ENCODE data around the gene ALDH1L1. TPM values are rescaled to one million over a fixed set of nuclear protein-coding genes. Genes with fewer than 3 reads are reported as not detected.

Gene ALDH1L1
- total RNA-seq, 1 donor from 2014 or later: 36.1 TPM

GRCh38 chr3:126104742-126105605 is 75.4 kb downstream of the ALDH1L1 start:
- no peak for TF ChIP-seq CTCF (IDR thresholded peaks at IDR 0.05)
- Histone ChIP-seq H3K36me3 (peaks cover 18 to 45% of the 10 kb centered on the region in 2 donors), H3K27me3 (no peaks in the 10 kb centered on the region), H3K27ac (peak overlapping the region; percentile 96 to 98), H3K4me1 (peaks cover 18 to 35% of the 10 kb centered on the region in 2 donors), H3K4me3 (no peak overlapping the region), H3K9me3 (no peaks in the 10 kb centered on the region)
- intact Hi-C loops (cut with DNase I): loop anchor here (5.0 kb wide), 2 partner anchors 188 to 372 kb away; partner anchors contain the start of gene ZXDC
- DNase-seq (ENCODE audit: low spot score in 2 of 2): peak in 1 of 2 donors; percentile 56

- no peak for TF ChIP-seq CTCF (IDR thresholded peaks at IDR 0.05)
- intact Hi-C loops (cut with DNase I): loop anchor here (5.0 kb wide), 2 partner anchors 187 to 373 kb away; partner anchors contain the start of gene ZXDC
- DNase-seq (ENCODE audit: low spot score in 2 of 2): peak in 1 of 2 donors; percentile 59
- Histone ChIP-seq H3K9me3 (no peaks in the 10 kb centered on the region), H3K27me3 (no peaks in the 10 kb centered on the region), H3K4me1 (peaks cover 24 to 42% of the 10 kb centered on the region in 2 donors), H3K36me3 (peaks cover 14 to 37% of the 10 kb centered on the region in 2 donors), H3K4me3 (no peak overlapping the region), H3K27ac (peak overlapping the region; percentile 96 to 98)
These were observed 76.3 kb downstream of the ALDH1L1 start for GRCh38 chr3:126104028-126104635.

- Histone ChIP-seq H3K4me1 (peaks cover 24 to 45% of the 10 kb centered on the region in 2 donors), H3K4me3 (no peak overlapping the region), H3K27me3 (no peaks in the 10 kb centered on the region), H3K9me3 (no peaks in the 10 kb centered on the region), H3K36me3 (peaks cover 14 to 29% of the 10 kb centered on the region in 2 donors), H3K27ac (peak overlapping the region; percentile 96 to 98)
- TF ChIP-seq CTCF (IDR thresholded peaks at IDR 0.05): no peak
- intact Hi-C loops (cut with DNase I): loop anchor here (2.0 to 5.0 kb wide), 3 partner anchors 77 to 374 kb away; partner anchors contain the start of genes ALDH1L1 and ZXDC
- peak in 1 of 2 donors; percentile 62 for DNase-seq (ENCODE audit: low spot score in 2 of 2)
These were observed 77.0 kb downstream of the ALDH1L1 start for GRCh38 chr3:126103121-126104027.

GRCh38 chr3:126102530-126102951 is 77.8 kb downstream of the ALDH1L1 start:
- DNase-seq (ENCODE audit: low spot score in 2 of 2): peak; percentile 69 to 97
- intact Hi-C loops (cut with DNase I): loop anchor here (2.0 to 5.0 kb wide), 3 partner anchors 78 to 375 kb away; partner anchors contain the start of genes ALDH1L1 and ZXDC
- TF ChIP-seq CTCF (IDR thresholded peaks at IDR 0.05): no peak
- Histone ChIP-seq H3K36me3 (peaks cover 12 to 28% of the 10 kb centered on the region in 2 donors), H3K4me3 (no peak overlapping the region), H3K4me1 (peaks cover 24 to 46% of the 10 kb centered on the region in 2 donors), H3K27ac (peak overlapping the region; percentile 96 to 98), H3K27me3 (no peaks in the 10 kb centered on the region), H3K9me3 (no peaks in the 10 kb centered on the region)

GRCh38 chr3:126102011-126102410 is 78.4 kb downstream of the ALDH1L1 start:
- Histone ChIP-seq H3K36me3 (peaks cover 8 to 23% of the 10 kb centered on the region in 2 donors), H3K27me3 (no peaks in the 10 kb centered on the region), H3K4me1 (peaks cover 24 to 46% of the 10 kb centered on the region in 2 donors), H3K4me3 (no peak overlapping the region), H3K27ac (peak overlapping the region; percentile 96 to 98), H3K9me3 (no peaks in the 10 kb centered on the region)
- no peak for TF ChIP-seq CTCF (IDR thresholded peaks at IDR 0.05)
- no peak for DNase-seq (ENCODE audit: low spot score in 2 of 2)
- intact Hi-C loops (cut with DNase I): loop anchor here (2.0 to 5.0 kb wide), 3 partner anchors 79 to 375 kb away; partner anchors contain the start of genes ALDH1L1 and ZXDC

Data from ascending aorta (tissue), 2 donors.